Lower lobe of right lung (tissue), 2 donors: ENCODE data around the gene JAZF1. TPM values are rescaled to one million over a fixed set of nuclear protein-coding genes. Genes with fewer than 3 reads are reported as not detected.

ENCODE experiments used
- ATAC-seq, 2 donors: fragments of 200-7000 bp; cut with Tn5 transposase; one replicate each; pipeline ENCODE4 v1.9.1; 2020 to 2022; ENCODE audit warnings: mild to moderate bottlenecking in 2 of 2, moderate library complexity in 2 of 2
- DNase-seq: peaks from one replicate; pipeline ENCODE4 v3.0.0-alpha.2; 2020
- H3K27ac ChIP-seq: fragments of 200-600 bp; one replicate; pipeline ENCODE4 v1.8.0; 2022
- H3K27me3 ChIP-seq: fragments of 200-600 bp; one replicate; pipeline ENCODE4 v1.8.0; 2022; ENCODE audit warnings: low read depth
- H3K36me3 ChIP-seq: fragments of 200-600 bp; one replicate; pipeline ENCODE4 v1.8.0; 2022; ENCODE audit warnings: mild to moderate bottlenecking
- H3K4me1 ChIP-seq: fragments of 200-600 bp; one replicate; pipeline ENCODE4 v1.8.0; 2022
- H3K4me3 ChIP-seq: fragments of 200-600 bp; one replicate; pipeline ENCODE4 v1.8.0; 2022; ENCODE audit warnings: mild to moderate bottlenecking
- H3K9me3 ChIP-seq: fragments of 200-600 bp; one replicate; pipeline ENCODE4 v1.8.0; 2022
- intact Hi-C: fragments of 100-400 bp; cut with DNase I; formaldehyde crosslinking; loops from one replicate; pipeline ENCODE4 v1.11.0; 2022
- total RNA-seq: library from RNA; stranded (reverse); fragmentation: NEBNext Ultra II Directional; extraction: Animal tissue kit (Norgen Biotek cat#: 25700); gene quantifications from one replicate; pipeline ENCODE4 v1.2.1, GENCODE V29; 2021
- TF ChIP-seq, protein P1 (sequence below): fragments of 200-600 bp; IDR thresholded peaks from one replicate; pipeline ENCODE4 v1.8.0; 2022; ENCODE audit warnings: antibody characterized with exemption, mild to moderate bottlenecking
- donor health status: DM: no; HTN: yes; CAD: no; lungs with severe emphysema.

Gene JAZF1
- total RNA-seq, 1 donor from 2014 or later, result 19.4 TPM

- TF ChIP-seq, protein P1, sequence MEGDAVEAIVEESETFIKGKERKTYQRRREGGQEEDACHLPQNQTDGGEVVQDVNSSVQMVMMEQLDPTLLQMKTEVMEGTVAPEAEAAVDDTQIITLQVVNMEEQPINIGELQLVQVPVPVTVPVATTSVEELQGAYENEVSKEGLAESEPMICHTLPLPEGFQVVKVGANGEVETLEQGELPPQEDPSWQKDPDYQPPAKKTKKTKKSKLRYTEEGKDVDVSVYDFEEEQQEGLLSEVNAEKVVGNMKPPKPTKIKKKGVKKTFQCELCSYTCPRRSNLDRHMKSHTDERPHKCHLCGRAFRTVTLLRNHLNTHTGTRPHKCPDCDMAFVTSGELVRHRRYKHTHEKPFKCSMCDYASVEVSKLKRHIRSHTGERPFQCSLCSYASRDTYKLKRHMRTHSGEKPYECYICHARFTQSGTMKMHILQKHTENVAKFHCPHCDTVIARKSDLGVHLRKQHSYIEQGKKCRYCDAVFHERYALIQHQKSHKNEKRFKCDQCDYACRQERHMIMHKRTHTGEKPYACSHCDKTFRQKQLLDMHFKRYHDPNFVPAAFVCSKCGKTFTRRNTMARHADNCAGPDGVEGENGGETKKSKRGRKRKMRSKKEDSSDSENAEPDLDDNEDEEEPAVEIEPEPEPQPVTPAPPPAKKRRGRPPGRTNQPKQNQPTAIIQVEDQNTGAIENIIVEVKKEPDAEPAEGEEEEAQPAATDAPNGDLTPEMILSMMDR, result no peak
- H3K27ac ChIP-seq, result no peak overlapping the region
Measured at GRCh38 chr7:27953777-27954176, 226.8 kb downstream of the JAZF1 start.

GRCh38 chr7:27953361-27953760 is 227.2 kb downstream of the JAZF1 start:
- Histone ChIP-seq H3K4me3 (no peak overlapping the region), H3K9me3 (no peaks in the 10 kb centered on the region), H3K4me1 (no peaks in the 10 kb centered on the region), H3K27me3 (no peaks in the 10 kb centered on the region), H3K27ac (no peak overlapping the region), H3K36me3 (no peaks in the 10 kb centered on the region)
- intact Hi-C loops, result no loop called here
- no peak for ATAC-seq
- no peak for DNase-seq
- TF ChIP-seq, protein P1, result no peak

More at GRCh38 chr7:27953777-27954176, 226.8 kb downstream of the JAZF1 start:
- Histone ChIP-seq H3K9me3 (no peaks in the 10 kb centered on the region), H3K4me1 (no peaks in the 10 kb centered on the region), H3K4me3 (no peak overlapping the region), H3K27me3 (no peaks in the 10 kb centered on the region), H3K36me3 (no peaks in the 10 kb centered on the region)
- ATAC-seq, result no peak
- intact Hi-C loops, result no loop called here
- no peak for DNase-seq

- no peaks in the 10 kb centered on the region for H3K4me1 ChIP-seq
- H3K27ac ChIP-seq, result no peak overlapping the region
- DNase-seq (no peak), ATAC-seq (no peak)
- intact Hi-C loops, result no loop called here
- no peaks in the 10 kb centered on the region for H3K27me3 ChIP-seq
- TF ChIP-seq, protein P1, result no peak
- no peaks in the 10 kb centered on the region for H3K36me3 ChIP-seq
- H3K4me3 ChIP-seq, result no peak overlapping the region
- no peaks in the 10 kb centered on the region for H3K9me3 ChIP-seq
Measured at GRCh38 chr7:27952456-27953285, 227.9 kb downstream of the JAZF1 start.

DNA sequence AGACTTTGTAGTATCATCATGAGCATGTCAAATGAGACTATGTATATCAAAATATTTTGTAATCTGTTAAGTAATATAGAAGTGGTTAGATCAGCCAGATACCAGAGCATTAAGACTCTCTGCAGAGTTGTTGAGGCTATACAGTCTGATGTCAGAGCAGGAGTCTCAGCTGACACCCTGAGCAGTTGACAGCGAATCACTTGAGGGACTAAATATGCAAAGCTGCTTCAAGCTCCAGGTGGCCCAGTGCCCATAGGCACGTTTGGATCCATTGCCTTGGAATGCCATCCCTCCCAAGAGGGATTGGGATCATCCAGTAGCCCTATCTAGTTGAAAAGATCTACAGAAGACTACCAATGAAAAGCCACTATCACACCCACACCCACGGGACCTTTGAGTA is 230.5 kb downstream of the JAZF1 start:
- no peaks in the 10 kb centered on the region for H3K36me3 ChIP-seq
- H3K27ac ChIP-seq, result no peak overlapping the region
- H3K4me3 ChIP-seq, result no peak overlapping the region
- no peaks in the 10 kb centered on the region for H3K27me3 ChIP-seq
- TF ChIP-seq, protein P1, result no peak
- ATAC-seq (no peak), DNase-seq (no peak)
- H3K9me3 ChIP-seq, result no peaks in the 10 kb centered on the region
- intact Hi-C loops, result no loop called here
- H3K4me1 ChIP-seq, result no peaks in the 10 kb centered on the region

GRCh38 chr7:27948861-27949260 is 231.7 kb downstream of the JAZF1 start:
- H3K4me1 ChIP-seq, result no peaks in the 10 kb centered on the region
- no peak for ATAC-seq
- no peaks in the 10 kb centered on the region for H3K27me3 ChIP-seq
- no peaks in the 10 kb centered on the region for H3K9me3 ChIP-seq
- TF ChIP-seq, protein P1, result no peak
- DNase-seq, result no peak
- intact Hi-C loops, result no loop called here
- no peaks in the 10 kb centered on the region for H3K36me3 ChIP-seq
- H3K27ac ChIP-seq, result no peak overlapping the region
- H3K4me3 ChIP-seq, result no peak overlapping the region
